ENCODE results near the gene APOD. TPM values are rescaled to one million over a fixed set of nuclear protein-coding genes. Genes with fewer than 3 reads are reported as not detected.

APOD gene
- total and polyA plus RNA-seq, 2 donors from 2014 or later, result 12.9 to 24.4 TPM

DNA sequence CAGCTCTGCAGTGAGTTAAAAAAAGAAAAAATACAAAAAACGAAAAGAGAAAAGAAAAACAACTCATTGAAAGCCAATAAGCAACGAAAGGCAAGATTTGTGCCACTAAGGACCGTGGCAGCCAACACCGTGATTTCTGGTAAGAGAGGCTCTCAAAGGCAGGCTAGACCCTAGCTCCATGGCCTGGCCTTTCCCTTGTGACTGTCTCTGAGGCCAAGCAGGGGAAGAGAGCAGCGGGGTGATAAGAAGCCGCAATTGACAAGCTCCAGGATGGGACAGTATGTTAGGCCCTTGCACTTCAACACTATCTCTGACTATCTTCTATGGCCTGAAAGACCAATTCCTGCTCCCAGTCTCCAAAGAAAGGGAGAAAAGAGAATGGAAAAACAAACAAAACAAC lies 12.4 kb downstream of the APOD start:
- Histone ChIP-seq H3K36me3 (ENCODE audit: control insufficient read depth in 2 of 3, insufficient read depth in 3 of 3, low read length in 3 of 3) (no peaks in the 10 kb centered on the region), H3K27me3 (ENCODE audit: control insufficient read depth, insufficient read depth, low read length) (no peaks in the 10 kb centered on the region), H3K4me1 (ENCODE audit: control insufficient read depth in 2 of 3, insufficient read depth in 2 of 3, low read depth in 1 of 3, low read length in 3 of 3) (no peaks in the 10 kb centered on the region), H3K27ac (ENCODE audit: low read depth in 2 of 2, low read length in 2 of 2) (no peak overlapping the region), H3K9me3 (ENCODE audit: control insufficient read depth in 2 of 3, insufficient read depth in 1 of 3, low read length in 3 of 3) (no peaks in the 10 kb centered on the region), H3K4me3 (ENCODE audit: low read length in 3 of 3) (no peak overlapping the region), H3K9ac (ENCODE audit: low read length in 3 of 3) (no peak overlapping the region)
- TF ChIP-seq, protein P1, sequence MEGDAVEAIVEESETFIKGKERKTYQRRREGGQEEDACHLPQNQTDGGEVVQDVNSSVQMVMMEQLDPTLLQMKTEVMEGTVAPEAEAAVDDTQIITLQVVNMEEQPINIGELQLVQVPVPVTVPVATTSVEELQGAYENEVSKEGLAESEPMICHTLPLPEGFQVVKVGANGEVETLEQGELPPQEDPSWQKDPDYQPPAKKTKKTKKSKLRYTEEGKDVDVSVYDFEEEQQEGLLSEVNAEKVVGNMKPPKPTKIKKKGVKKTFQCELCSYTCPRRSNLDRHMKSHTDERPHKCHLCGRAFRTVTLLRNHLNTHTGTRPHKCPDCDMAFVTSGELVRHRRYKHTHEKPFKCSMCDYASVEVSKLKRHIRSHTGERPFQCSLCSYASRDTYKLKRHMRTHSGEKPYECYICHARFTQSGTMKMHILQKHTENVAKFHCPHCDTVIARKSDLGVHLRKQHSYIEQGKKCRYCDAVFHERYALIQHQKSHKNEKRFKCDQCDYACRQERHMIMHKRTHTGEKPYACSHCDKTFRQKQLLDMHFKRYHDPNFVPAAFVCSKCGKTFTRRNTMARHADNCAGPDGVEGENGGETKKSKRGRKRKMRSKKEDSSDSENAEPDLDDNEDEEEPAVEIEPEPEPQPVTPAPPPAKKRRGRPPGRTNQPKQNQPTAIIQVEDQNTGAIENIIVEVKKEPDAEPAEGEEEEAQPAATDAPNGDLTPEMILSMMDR (IDR thresholded peaks at IDR 0.05; ENCODE audit: borderline replicate concordance, extremely low read depth, insufficient read depth), result no peak
- DNase-seq (no peak), FAIRE-seq (no peak)
- intact Hi-C loops (cut with DNase I), result no loop called here

DNA sequence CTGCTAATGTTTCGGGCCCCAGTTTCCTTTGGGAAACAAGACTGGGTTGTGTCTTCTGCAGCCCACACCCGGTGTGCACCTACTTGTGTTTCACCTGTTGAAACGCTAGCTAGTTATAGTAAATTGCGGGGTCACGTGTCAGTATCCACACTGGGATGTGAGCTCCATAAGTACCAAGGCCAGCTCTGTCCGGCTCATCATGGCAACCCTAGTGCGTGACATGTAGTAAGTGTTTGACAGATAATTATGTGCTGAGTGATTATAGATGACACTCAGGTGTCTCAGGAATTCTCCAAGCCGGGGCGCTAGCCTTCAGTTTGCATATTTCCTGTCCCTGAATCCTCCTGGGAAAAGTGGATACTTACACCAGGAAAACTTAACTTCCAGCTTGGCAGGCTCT lies 12.8 kb downstream of the APOD start:
- Histone ChIP-seq H3K36me3 (ENCODE audit: control insufficient read depth in 2 of 3, insufficient read depth in 3 of 3, low read length in 3 of 3) (no peaks in the 10 kb centered on the region), H3K27me3 (ENCODE audit: control insufficient read depth, insufficient read depth, low read length) (no peaks in the 10 kb centered on the region), H3K9me3 (ENCODE audit: control insufficient read depth in 2 of 3, insufficient read depth in 1 of 3, low read length in 3 of 3) (no peaks in the 10 kb centered on the region), H3K4me3 (ENCODE audit: low read length in 3 of 3) (no peak overlapping the region), H3K4me1 (ENCODE audit: control insufficient read depth in 2 of 3, insufficient read depth in 2 of 3, low read depth in 1 of 3, low read length in 3 of 3) (no peaks in the 10 kb centered on the region), H3K9ac (ENCODE audit: low read length in 3 of 3) (no peak overlapping the region), H3K27ac (ENCODE audit: low read depth in 2 of 2, low read length in 2 of 2) (no peak overlapping the region)
- TF ChIP-seq, protein P1 (IDR thresholded peaks at IDR 0.05; ENCODE audit: borderline replicate concordance, extremely low read depth, insufficient read depth), result no peak
- no peak for FAIRE-seq
- intact Hi-C loops (cut with DNase I), result no loop called here
- no peak for DNase-seq

DNA sequence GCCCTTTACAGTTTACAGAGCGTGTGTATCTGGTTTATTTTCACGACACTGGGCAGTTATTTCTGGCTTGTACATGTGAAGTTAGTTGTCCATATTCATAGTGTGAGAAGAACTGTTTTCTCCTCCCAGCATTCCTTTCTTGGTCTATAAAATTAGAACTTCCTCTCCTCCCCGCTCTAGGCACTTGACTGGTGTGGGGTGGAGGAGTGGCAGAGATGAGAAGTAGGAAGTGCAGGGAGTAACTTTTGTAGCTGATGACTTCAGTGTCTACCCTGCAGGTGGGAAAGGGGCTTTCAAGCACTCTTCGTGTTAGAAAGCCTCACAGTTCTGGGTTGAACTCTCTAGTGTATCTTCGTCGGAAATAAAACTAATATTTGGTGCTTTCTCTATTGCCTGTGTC lies 13.4 kb downstream of the APOD start:
- DNase-seq (no peak), FAIRE-seq (no peak)
- TF ChIP-seq, protein P1 (IDR thresholded peaks at IDR 0.05; ENCODE audit: borderline replicate concordance, extremely low read depth, insufficient read depth), result no peak
- no peaks in the 10 kb centered on the region for H3K9me3 ChIP-seq (ENCODE audit: control insufficient read depth in 2 of 3, insufficient read depth in 1 of 3, low read length in 3 of 3)
- intact Hi-C loops (cut with DNase I), result no loop called here
- peaks cover 0 to 2% (median 0%) of the 10 kb centered on the region in 3 donors for H3K4me1 ChIP-seq (ENCODE audit: control insufficient read depth in 2 of 3, insufficient read depth in 2 of 3, low read depth in 1 of 3, low read length in 3 of 3)
- no peak overlapping the region for H3K27ac ChIP-seq (ENCODE audit: low read depth in 2 of 2, low read length in 2 of 2)
- no peak overlapping the region for H3K4me3 ChIP-seq (ENCODE audit: low read length in 3 of 3)
- H3K36me3 ChIP-seq (ENCODE audit: control insufficient read depth in 2 of 3, insufficient read depth in 3 of 3, low read length in 3 of 3), result no peaks in the 10 kb centered on the region
- no peaks in the 10 kb centered on the region for H3K27me3 ChIP-seq (ENCODE audit: control insufficient read depth, insufficient read depth, low read length)
- no peak overlapping the region for H3K9ac ChIP-seq (ENCODE audit: low read length in 3 of 3)

- H3K9ac ChIP-seq (ENCODE audit: low read length in 3 of 3), result no peak overlapping the region
- H3K4me3 ChIP-seq (ENCODE audit: low read length in 3 of 3), result no peak overlapping the region
- H3K9me3 ChIP-seq (ENCODE audit: control insufficient read depth in 2 of 3, insufficient read depth in 1 of 3, low read length in 3 of 3), result no peaks in the 10 kb centered on the region
- TF ChIP-seq, protein P1 (IDR thresholded peaks at IDR 0.05; ENCODE audit: borderline replicate concordance, extremely low read depth, insufficient read depth), result no peak
- DNase-seq (no peak), FAIRE-seq (no peak)
- H3K27ac ChIP-seq (ENCODE audit: low read depth in 2 of 2, low read length in 2 of 2), result no peak overlapping the region
- no peaks in the 10 kb centered on the region for H3K27me3 ChIP-seq (ENCODE audit: control insufficient read depth, insufficient read depth, low read length)
- H3K4me1 ChIP-seq (ENCODE audit: control insufficient read depth in 2 of 3, insufficient read depth in 2 of 3, low read depth in 1 of 3, low read length in 3 of 3), result peaks cover 0 to 2% (median 0%) of the 10 kb centered on the region in 3 donors
- intact Hi-C loops (cut with DNase I), result no loop called here
- H3K36me3 ChIP-seq (ENCODE audit: control insufficient read depth in 2 of 3, insufficient read depth in 3 of 3, low read length in 3 of 3), result no peaks in the 10 kb centered on the region
Measured at GRCh38 chr3:195568630-195569029, 15.1 kb downstream of the APOD start.

All from kidney (tissue), 14 donors.